Activated T-helper 1 cell treated with anti-CD3 and anti-CD28 coated beads, Interleukin-2, amount 50 U/mL, for 16 hours (primary cell): ENCODE results near the gene ZNF554.
A peak's percentile ranks its signal among the peaks of the same experiment; 100 is the strongest.

ENCODE experiments used
- DNase-seq, 2 donors: peaks; one replicate each; pipeline ENCODE4 v3.0.0-alpha.2; 2020; ENCODE audit warnings: low read depth in 1 of 2, low spot score in 1 of 2

ZNF554 gene

DNA sequence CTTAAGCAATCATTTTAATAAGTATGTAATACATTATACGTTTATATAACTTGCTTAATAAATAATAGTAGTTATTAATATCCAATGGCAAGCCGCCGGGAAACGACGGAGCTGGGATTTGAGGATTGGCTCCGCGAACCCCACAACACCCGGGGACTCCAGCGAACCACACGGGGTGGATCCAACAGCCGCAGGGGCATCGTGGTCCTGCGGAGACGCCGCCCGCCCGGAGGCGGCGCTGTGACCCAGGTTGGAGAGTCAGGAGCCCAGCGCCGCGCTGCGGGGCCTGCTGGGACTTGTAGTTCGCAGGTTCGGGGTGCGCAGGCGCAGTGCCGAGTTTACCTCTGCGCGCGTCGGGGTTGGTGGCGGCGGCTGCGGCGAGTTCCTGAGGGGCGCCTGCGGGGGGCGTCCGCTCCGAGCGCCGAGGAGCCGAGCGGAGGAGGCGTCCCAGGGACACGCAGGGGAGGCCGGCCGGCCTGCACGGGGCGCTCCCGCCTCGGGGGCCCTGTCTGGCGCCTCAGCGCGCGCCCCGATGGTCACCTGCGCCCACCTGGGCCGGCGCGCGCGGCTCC is at the start of gene ZNF554:
TSS of gene ZNF554 (plus strand) at position 329 of the 572 bp plus-strand sequence. CDS start at position 533, 204 bp downstream.
- DNase-seq = peak; percentile 97 to 98

DNA sequence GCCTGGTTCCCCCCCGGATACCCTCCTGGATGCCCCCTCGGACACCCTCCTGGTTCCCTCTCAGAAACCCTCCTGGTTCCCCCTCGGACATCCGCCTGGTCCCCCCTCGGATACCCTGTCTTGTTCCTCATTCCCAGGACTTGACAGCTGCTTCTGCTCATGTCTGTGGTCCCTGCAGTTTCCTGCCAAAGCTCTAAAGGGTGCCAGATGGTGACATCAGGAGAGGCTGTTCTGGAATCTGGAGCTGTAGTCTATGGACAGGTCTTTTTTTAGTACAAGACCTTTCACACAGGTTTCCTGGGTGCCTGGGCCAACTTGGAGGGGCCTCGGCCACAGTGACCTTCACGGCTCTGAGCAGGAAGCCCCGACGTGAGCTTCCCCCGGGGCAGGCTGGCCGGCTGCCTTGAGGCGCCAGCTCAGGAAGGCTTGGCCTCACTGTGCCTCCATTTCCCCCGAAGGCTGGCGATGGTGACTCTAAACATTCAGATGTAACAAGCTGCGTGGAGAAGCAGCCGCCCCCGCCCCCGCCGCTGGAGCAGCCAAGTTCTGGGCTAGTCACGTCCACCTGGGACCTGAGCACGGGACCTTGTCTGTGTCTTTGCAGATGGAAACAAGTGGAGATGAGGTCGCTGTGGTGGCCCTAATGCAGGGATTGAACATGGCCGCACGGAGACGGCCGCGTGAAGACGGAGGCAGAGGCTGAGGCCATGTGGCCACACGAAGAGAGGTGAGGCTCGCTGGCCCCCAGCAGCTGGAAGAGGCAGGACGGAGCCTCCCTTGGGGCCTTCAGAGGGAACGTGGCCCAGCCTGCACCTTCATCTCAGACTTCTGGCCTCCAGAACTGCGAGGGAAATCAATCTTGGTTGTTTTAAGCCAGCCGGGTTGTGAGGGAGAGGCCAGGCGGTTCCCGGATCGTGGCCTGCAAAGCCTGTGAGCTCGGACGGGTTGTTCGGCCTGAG is 49.3 kb upstream of the ZNF554 start:
- DNase-seq = no peak

DNA sequence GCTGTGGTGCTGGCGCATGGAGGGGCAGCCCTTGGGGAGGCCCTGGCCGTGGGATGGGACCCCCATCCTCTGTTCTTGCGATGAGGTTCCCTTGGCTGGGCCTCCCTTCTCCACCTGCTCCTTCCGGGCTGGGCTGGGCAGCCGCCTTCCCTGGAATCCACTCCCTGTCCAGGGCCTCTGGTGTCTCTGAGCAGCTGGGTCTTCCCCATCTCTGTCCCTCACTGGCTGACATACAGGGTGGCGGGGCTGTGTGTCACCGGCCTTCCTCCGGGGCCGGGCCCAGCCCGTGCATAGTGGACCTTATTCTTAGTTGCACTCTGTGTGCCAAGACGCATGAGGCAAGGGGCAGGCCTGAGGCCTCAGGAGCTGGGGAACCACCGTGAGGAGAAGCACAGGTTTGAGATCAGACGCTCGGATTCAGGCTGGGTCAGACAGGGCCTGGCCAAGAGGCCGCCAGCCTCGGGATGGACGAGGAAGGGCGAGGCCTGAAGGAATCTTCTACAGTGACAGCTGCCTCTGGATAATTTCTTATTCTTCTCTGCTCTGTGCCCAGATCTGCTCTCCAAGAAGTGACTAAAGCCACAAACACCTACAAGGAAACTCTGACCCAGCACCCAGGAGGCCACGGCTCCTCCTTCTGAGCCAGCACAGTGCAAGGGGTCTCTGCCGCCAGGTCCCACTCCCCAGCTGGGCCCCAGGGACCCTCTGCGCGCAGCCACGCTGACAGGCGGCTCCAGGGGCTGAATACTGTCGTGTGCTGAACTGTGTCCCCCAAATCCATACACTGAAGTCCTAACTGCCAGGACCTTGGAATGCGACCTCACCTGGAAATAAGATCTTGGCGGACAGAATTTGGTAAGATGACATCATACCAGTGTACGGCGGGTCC is 47.6 kb upstream of the ZNF554 start:
- no peak for DNase-seq

DNA sequence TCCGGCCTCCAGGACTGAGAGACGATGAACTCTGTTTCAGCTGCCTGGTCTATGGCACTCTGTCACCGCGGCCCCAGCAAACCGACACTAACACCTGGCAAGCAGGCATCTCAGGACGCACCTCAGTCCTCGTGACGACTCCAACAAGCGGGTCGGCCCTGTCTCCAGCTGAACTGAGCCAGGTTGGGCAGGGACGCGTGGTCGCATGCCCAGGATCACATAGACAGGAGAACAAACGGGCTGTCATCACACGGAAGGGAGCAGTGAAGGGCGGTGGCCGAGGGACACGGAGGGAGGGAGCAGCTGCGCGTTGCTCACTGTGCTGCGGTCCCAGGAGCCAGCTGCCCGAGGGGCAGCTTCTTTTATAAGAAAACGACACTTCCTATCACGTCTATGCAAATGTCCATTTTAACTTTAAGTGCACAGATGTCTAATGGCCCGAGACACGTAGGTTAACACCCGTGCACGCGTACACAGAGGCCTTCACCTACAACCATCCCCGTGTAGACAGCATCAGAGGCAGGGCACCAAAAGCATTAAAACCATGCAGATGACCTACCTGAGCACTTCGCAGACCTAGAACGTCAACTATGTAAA is 45.5 kb upstream of the ZNF554 start:
- DNase-seq = no peak

DNA sequence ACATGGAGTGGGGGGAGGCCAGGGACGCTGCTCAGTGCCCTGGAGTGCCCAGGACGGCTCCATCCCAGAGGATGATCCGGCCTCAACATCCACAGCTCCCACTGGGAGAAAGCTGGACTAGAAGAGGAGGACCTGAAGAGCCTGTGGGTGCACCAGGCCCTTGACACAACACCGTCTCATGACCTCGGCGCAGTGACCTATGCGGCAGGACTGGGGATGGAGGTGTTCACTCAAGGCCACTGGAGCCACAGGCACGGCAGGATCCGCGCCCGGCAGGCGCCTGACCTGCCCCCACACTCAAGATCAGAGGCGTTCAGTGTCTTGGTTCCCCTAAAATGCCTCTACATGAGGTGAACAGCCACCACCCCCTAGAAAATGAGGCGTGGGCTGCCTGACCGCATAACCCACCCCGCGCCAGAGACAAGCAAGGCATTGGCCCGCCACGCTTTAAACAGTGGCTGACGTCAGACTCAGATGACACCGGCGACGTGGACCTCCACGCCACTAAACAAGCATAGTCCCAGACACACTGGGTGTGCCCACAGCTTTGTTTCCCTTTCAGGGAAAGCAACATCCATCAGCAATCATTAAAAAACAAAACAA is 44.6 kb upstream of the ZNF554 start:
- no peak for DNase-seq

DNA sequence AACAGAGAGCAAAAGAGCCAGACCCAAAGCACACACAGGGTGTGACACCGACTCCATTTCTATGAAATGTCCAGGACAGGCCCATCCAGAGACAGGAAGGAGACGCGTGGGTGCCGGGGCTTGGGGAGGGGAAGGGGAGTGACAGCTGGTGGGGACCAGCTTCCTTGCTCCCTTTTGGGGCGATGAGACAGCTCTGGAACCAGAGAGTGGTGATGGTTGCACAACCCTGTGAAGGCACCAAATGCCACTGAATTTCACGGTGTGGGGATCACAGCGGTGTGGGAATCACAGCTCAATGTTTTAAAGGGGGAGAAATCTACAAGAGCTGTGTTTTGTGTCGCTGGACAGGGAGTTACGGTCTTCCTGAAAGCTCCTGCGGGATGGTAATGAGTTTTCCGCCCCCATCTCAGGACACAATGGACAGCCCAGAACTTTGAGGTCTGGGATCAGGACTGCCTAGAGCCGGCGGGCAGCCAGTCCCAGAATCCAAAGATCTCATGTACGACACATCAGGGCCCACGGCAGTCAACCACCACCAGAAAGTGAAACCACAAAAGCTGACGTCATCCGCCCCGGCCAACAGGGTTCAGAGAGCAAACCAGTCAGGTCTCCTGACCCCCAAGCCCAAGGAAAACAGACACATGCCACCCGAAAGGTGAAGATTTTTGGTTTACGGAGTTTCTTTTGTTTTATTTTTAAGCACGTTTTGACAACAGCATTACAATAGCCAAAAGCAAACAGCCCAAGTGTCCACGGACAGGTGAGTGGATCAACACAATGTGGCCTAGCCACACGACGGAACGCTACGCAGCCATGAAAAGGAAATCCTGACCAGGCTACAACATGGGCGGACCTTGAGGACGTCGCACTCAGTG is 43.9 kb upstream of the ZNF554 start:
- DNase-seq = peak; percentile 37 to 39

DNA sequence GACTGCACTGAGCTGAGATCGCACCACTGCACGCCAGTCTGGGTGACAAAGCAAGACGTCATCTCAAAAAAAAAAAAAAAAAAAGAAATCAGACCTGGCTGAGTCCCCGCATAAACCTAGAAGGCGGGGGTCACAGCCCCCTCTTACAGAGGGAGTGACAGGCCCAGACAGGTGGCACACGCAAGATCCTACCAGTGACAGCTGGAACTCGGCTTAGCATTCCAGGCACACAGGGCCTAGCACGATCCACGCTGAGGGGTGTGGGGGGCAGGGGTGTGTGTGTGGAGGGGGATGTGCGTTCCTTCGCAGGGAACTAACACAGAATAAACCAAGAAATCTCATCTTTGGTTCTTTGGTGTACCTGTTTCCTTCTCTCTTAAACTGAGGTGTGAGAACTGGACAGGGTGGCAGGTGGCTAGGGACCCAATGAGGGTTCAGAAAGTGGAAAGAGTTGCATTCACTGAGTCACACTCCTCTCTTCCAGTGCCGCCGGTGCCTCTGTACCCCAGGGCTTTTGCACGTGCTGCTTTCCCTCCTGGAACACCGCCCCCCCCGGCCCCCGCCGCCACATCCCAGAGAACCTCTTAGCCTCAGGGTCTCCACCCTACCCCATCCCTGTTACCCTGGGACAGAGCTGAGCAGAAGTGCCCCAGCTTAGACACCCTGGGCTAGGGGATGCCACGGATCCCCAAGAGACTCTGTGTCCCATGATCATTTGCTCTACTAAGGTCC is 41.5 kb upstream of the ZNF554 start:
- DNase-seq = no peak

DNA sequence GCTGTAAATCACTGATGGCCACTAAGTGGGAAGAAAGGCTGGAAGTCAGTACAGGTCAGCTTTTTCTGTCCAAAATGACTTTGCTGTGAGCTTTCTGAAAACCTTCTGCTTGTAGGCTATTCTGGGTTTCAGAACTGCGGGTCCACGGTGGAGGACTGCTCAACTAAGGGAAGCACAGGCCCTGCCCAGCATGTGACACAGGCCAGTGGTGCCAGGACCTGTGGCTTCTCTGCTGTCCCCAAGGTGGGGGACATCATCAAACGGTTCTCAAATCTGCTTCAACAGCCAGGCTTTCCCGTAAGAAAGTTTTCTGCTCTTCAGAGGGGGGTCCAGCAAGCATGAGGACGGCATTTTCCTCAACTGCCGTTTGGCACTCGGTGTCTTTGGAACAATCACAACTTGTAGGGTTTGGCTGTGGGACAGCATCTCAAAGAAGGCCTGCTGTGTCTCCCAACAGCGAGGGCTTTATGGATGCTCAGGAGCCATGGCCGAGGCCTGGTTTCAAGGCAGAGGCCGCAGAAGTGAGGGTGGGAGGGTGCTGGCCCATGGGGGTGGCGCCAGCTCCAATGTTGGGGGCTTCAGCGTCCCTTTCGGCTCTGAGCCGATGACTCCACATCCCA is 40.4 kb upstream of the ZNF554 start:
- DNase-seq = no peak

DNA sequence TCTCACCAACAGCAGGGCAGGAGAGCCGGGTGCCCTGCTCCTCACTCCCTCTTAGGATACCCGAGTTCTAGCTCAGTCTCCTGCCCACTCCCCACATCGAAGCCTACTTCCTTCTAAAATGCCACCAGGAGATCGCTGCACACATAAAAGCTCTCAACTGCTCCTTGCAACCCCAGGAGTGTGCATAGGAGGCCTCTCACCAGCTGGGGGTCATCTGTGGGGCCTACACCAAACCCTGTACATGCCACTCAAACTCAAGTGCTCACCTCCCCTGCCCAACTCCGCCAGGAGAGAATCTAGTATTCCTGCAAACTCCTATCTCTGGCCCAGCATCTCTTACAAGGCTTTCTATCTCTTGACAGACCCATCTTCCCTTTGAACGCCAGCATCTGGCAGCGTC is 39.4 kb upstream of the ZNF554 start:
- DNase-seq = no peak

DNA sequence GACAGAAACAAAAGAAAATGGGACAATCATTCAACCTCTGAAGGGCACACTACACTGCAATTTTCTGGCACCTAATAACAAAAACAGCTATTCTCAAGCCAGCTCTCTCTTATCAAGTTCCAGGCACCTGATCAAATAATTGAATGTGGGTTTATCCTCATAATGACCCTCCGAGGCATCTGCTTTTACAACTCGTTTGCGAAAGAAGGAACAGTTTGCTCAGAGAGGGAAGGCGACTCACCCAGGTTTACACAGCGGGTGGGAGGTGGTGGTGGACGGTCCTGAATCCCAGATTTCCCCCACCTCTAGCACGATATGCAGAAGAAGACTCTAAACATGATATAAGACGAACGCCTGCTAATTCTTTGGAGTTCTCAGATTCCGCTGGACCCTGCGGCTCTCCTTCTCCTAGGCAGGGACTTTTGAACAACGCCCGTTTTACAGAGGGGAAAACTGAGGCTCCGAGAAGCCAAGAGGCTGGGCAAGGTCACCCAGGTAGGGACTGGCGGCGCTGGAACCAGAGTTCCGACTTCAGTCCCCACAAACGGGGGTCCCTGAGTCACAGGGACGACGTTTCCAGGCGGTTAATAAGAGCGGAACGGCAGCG is 37.2 kb upstream of the ZNF554 start:
- DNase-seq = no peak

DNA sequence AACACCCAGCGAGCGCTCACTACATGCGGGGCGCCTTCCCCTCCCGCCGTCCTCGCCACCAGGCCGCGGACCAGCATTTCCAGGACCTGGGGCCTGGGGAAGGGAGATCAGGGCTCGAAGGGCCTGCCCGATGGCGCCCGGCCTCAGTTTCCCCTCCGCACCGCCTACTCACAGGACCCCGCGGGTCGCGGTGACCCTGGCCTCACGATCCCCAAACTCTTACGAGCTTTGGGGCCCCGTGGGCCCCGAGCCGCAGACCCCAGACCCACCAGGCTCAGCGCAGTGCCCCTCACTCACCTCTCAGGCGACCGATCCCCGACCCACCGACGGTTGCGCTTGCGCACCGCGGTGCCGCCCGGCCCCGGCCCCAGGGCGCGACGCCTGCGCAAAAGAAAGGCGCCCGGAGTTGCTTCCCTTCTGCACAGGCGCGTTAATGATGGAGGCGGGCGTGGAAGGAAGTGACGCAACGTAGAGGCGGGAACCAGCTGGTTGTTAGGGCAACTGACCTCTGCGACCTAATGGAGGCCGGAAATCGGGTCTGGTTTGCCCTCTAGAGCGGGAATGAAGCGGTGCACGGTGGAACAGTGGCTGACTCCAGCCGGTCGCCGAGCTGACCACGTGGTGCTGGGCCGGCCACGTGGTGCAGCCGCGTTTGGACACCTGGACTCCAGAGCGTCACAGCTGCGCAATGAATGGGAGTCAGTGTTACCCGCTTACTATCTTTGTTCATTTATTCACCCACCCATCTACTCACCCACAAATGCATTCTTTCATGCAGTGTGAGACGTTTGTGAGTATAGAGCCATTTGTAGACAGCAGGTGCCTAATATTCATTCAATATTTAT is 36.5 kb upstream of the ZNF554 start, which contains the start of gene SGTA:
TSS of gene SGTA (minus strand) at position 338 of the 845 bp plus-strand sequence. CDS start 14,205 bp downstream, outside the sequence.
- peak; percentile 91 to 94 for DNase-seq

DNA sequence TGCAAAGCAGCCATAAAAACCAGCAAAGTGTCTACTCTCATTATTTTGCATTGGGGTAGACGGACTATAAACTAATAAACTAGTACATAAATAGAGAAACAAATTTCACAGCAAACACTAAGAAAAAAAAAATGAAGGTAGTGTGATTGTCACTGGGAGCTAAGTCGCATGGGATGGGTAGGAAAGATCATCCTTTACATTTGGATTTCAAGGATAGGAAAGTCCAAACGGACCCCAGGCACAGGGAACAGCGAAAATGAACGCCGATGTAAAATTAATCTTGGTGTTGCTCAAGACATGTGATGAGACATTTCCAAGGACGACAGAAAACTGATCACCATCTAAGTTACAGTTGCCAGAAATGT is 35.9 kb upstream of the ZNF554 start:
- DNase-seq = no peak

DNA sequence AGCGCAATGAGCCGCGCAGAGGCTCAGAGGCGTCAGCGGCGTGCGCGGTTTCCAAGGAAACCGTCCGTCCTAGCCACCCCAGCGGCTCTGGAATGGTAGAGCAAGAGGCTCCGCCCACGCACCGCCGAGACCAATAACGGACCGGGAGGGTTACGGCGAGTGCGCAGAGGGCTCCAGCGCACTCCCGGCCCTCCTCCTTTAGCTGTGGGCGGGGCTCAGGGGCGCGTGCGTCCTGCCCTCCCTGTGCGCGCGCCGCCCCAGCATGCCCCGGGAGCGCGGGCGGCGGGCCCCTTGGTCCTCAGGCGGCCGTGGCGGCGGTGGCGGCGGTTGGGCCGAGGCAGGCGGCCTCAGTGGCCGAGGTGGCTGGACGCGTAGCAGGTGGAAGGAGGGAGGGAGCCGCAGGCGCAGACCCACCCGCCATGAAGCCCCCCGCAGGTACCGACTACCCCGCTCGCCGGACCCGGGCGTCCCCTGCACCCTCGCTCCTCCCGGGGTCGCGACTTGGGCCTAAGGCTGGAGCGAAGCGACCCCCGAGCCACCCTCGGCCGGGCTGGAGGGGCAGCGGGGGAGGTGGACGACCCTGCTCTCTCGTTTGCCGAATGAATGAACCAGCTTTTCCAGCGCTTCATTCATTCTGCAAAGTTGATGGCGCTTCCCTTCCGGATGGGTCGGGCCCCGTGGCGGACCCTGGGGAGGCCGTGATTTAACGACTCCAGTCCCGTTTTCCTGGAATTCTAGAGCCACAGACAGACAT is 34.2 kb upstream of the ZNF554 start, which contains the start of gene THOP1:
TSS of gene THOP1 (plus strand) at position 260 of the 754 bp plus-strand sequence. CDS start at position 420, 160 bp downstream.
- peak; percentile 95 to 97 for DNase-seq

DNA sequence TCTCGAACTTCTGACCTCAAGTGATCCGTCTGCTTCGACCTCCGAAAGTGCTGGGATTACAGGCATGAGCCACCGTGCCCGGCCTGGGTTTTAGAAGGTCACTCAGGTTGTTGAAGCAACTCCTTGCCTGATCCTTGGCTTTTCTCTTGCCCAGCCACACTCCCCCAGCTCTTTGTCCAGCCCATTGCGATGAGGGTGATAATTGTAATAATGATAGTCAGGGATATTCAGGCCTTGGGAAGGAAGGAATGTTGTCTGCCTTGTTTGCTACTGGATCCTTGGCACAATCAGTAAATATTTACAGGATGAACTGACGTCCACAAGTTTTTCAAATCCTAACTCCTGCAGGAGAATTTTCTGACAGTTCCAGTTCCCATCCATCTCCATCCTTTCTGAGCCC is 32.6 kb upstream of the ZNF554 start:
- no peak for DNase-seq

DNA sequence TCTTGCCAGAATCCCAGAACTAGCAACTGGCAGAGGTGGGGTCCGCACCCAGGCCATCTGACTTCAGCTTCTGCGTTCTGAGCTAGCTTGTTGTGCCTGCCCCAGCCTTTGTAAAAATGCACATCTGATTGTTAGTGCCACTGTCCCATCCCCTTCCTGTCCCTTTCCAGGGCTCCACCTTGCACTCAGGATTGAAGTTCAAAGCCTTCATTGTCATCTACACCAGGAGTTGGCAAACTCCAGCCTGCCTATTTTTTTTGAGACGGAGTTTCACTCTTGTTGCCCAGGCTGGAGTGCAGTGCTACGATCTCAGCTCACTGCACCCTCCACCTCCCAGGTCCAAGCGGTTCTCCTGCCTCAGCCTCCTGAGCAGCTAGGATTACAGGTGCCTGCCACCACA is 31.4 kb upstream of the ZNF554 start:
- DNase-seq = no peak

DNA sequence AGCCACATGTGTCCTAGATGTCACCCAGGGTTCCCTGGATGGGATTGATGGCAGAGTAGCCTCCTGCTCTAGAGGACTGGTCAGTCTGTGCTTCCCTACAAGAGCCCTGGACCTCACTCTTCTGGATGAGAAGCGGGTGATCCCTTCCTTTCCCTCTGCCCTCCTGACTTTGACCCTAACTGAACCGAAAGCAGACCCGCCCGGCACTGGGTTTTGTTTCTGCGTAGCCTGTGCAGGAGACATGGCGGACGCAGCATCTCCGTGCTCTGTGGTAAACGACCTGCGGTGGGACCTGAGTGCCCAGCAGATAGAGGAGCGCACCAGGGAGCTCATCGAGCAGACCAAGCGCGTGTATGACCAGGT is 29.5 kb upstream of the ZNF554 start:
- no peak for DNase-seq
